Measurements from ENCODE around the gene MYOG. TPM values are rescaled to one million over a fixed set of nuclear protein-coding genes. Genes with fewer than 3 reads are reported as not detected.

Gene MYOG
- total and polyA plus RNA-seq, 10 of the 15 experiments (the other 5 are each of a cell fraction or from before 2014, with no cell fraction given) = not detected

- TF ChIP-seq BMI1 (IDR thresholded peaks at IDR 0.05; ENCODE audit: borderline replicate concordance) (no peak), POLR2AphosphoS2 (IDR thresholded peaks at IDR 0.05; ENCODE audit: low read depth, low read length) (no peak)
These were observed 27.2 kb downstream of the MYOG start (continued) for GRCh38 chr1:203058676-203058935.

GRCh38 chr1:203057911-203058675, 27.7 kb downstream of the MYOG start:
- Histone ChIP-seq H3K4me3 (no peak overlapping the region), H2AFZ (ENCODE audit: control insufficient read depth, low read depth, low read length) (no peak overlapping the region), H3K27me3 (replicated peaks in 1 of 2; ENCODE audit: control insufficient read depth in 2 of 2, insufficient read depth in 2 of 2, low read length in 1 of 2) (no peaks in the 10 kb centered on the region; a peak in 1 of 4 replicates), H3K4me2 (ENCODE audit: control insufficient read depth, insufficient read depth) (no peak overlapping the region), H3K4me1 (ENCODE audit: control insufficient read depth, insufficient read depth, low read length) (no peaks in the 10 kb centered on the region), H3K79me2 (ENCODE audit: control insufficient read depth, insufficient read depth, low read length) (no peaks in the 10 kb centered on the region), H3K9ac (ENCODE audit: control insufficient read depth, insufficient read depth, low read length) (no peak overlapping the region), H3K36me3 (ENCODE audit: control insufficient read depth in 2 of 2, insufficient read depth in 2 of 2, low read length in 1 of 2) (no peaks in the 10 kb centered on the region), H3K9me3 (replicated peaks; ENCODE audit: control insufficient read depth, insufficient read depth, low read length) (no peaks in the 10 kb centered on the region), H3K27ac (ENCODE audit: control insufficient read depth, insufficient read depth) (no peak overlapping the region), H4K20me1 (ENCODE audit: control insufficient read depth, insufficient read depth) (no peaks in the 10 kb centered on the region)
- no TSS peak for BruUV-seq (replicated peaks)
- intact Hi-C loops (cut with micrococcal nuclease; ENCODE audit: unreplicated experiment) (no loop called here), in situ Hi-C loops (cut with MboI) (no loop called here)
- no peak for ATAC-seq
- FAIRE-seq = no peak
- SMC1A ChIA-PET (ENCODE audit: uncharacterized antibody, unreplicated experiment) = interaction anchor here (0.9 kb wide), 1 partner anchor 19 kb away, joined by 3 read pairs; no protein-coding TSS in a partner anchor
- RAD21 ChIA-PET (ENCODE audit: unreplicated experiment) = interaction anchor here (0.7 to 2.1 kb wide), 2 partner anchors 19 to 122 kb away, joined by 3 to 6 read pairs; no protein-coding TSS in a partner anchor
- no peak for DNase-seq (ENCODE audit: low read depth, low spot score)
- whole genome bisulfite sequencing (ENCODE audit: insufficient coverage, insufficient replicate concordance, low lambda C conversion rate, missing lambda C conversion rate) = 7% methylated on average over 9 of the region's 10 CpGs
- POLR2A ChIA-PET = no interaction called here
- CTCF ChIA-PET = interaction anchor here (0.6 to 8.7 kb wide), 6 partner anchors 18 to 833 kb away, joined by 3 to 66 read pairs (median 4); no protein-coding TSS in a partner anchor
- no peak for TF ChIP-seq ZNF384 (IDR thresholded peaks at IDR 0.05; ENCODE audit: borderline replicate concordance, low read depth, low read length)
- no peak for TF ChIP-seq NFYB (IDR thresholded peaks at IDR 0.05; ENCODE audit: insufficient read depth, low read depth, low read length)
- no peak for TF ChIP-seq SREBF2 (IDR thresholded peaks at IDR 0.05; ENCODE audit: low read length)
- TF ChIP-seq EED (IDR thresholded peaks at IDR 0.05; ENCODE audit: low read depth) = no peak
- TF ChIP-seq YY1 (IDR thresholded peaks at IDR 0.05; ENCODE audit: low read depth, low read length) = no peak
- no peak for TF ChIP-seq HDGF (IDR thresholded peaks at IDR 0.05)
- no peak for TF ChIP-seq SKIL (IDR thresholded peaks at IDR 0.05; ENCODE audit: low read depth, poor library complexity, severe bottlenecking)
- TF ChIP-seq E2F8 (IDR thresholded peaks at IDR 0.05; ENCODE audit: low read depth, partially characterized antibody) = no peak
- no peak for TF ChIP-seq NFYA (IDR thresholded peaks at IDR 0.05; ENCODE audit: borderline replicate concordance, low read depth, low read length)
- TF ChIP-seq ETV6 (conservative IDR thresholded peaks at IDR 0.05 in 1 of 2, IDR thresholded peaks at IDR 0.05 in 1 of 2; ENCODE audit: borderline replicate concordance in 1 of 2, low read depth in 1 of 2) = no peak
- TF ChIP-seq ZBED1 (IDR thresholded peaks at IDR 0.05; ENCODE audit: borderline replicate concordance) = no peak
- no peak for TF ChIP-seq ELK1 (IDR thresholded peaks at IDR 0.05; ENCODE audit: low read depth, low read length)
- no peak for TF ChIP-seq IRF4 (IDR thresholded peaks at IDR 0.05; ENCODE audit: low read depth, low read length)
- no peak for TF ChIP-seq EP300 (IDR thresholded peaks at IDR 0.05; ENCODE audit: borderline replicate concordance in 1 of 2, control insufficient read depth in 1 of 2, low read depth in 2 of 2, low read length in 2 of 2)
- TF ChIP-seq ZNF622 (IDR thresholded peaks at IDR 0.05) = no peak
